ENCODE measurements around the gene STIMATE.

DNA sequence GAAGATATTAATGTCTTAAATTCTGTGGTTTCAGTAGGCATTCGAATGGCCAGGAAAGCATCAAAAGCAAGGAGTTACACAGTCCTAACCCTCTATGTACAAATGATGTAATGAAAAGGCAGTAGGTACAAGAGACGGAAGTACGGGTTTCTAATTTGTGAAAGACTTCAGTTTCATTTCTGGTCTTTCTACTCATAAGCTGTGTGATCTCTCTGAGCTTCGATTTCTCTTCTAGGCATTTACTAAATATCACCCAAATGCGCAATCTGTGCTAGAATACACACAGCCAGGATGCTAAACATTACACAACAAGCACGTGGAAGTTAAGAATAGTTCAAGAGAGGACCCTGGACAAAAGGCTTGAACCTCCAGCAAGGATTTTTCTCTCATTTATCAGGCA, 17.9 kb upstream of the STIMATE start:
- TF ChIP-seq, protein P1, sequence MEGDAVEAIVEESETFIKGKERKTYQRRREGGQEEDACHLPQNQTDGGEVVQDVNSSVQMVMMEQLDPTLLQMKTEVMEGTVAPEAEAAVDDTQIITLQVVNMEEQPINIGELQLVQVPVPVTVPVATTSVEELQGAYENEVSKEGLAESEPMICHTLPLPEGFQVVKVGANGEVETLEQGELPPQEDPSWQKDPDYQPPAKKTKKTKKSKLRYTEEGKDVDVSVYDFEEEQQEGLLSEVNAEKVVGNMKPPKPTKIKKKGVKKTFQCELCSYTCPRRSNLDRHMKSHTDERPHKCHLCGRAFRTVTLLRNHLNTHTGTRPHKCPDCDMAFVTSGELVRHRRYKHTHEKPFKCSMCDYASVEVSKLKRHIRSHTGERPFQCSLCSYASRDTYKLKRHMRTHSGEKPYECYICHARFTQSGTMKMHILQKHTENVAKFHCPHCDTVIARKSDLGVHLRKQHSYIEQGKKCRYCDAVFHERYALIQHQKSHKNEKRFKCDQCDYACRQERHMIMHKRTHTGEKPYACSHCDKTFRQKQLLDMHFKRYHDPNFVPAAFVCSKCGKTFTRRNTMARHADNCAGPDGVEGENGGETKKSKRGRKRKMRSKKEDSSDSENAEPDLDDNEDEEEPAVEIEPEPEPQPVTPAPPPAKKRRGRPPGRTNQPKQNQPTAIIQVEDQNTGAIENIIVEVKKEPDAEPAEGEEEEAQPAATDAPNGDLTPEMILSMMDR (IDR thresholded peaks at IDR 0.05) = no peak
- no peak for TF ChIP-seq POLR2AphosphoS5 (IDR thresholded peaks at IDR 0.05; ENCODE audit: low read depth, low read length)
- no peak for TF ChIP-seq NRF1 (IDR thresholded peaks at IDR 0.05; ENCODE audit: low read depth, low read length)
- no peak for TF ChIP-seq SIN3A (IDR thresholded peaks at IDR 0.05; ENCODE audit: borderline replicate concordance, low read depth, low read length)
- TF ChIP-seq, protein P2, sequence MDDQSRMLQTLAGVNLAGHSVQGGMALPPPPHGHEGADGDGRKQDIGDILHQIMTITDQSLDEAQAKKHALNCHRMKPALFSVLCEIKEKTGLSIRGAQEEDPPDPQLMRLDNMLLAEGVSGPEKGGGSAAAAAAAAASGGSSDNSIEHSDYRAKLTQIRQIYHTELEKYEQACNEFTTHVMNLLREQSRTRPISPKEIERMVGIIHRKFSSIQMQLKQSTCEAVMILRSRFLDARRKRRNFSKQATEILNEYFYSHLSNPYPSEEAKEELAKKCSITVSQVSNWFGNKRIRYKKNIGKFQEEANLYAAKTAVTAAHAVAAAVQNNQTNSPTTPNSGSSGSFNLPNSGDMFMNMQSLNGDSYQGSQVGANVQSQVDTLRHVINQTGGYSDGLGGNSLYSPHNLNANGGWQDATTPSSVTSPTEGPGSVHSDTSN (IDR thresholded peaks at IDR 0.05) = no peak
- TF ChIP-seq TAF1 (IDR thresholded peaks at IDR 0.05; ENCODE audit: borderline replicate concordance, low read depth, low read length) = no peak
- TF ChIP-seq EP300 (IDR thresholded peaks at IDR 0.05; ENCODE audit: borderline replicate concordance in 1 of 2, low read depth in 1 of 2, low read length in 1 of 2) = no peak
- TF ChIP-seq, protein P3, sequence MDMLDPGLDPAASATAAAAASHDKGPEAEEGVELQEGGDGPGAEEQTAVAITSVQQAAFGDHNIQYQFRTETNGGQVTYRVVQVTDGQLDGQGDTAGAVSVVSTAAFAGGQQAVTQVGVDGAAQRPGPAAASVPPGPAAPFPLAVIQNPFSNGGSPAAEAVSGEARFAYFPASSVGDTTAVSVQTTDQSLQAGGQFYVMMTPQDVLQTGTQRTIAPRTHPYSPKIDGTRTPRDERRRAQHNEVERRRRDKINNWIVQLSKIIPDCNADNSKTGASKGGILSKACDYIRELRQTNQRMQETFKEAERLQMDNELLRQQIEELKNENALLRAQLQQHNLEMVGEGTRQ (IDR thresholded peaks at IDR 0.05; ENCODE audit: borderline replicate concordance, low read depth, low read length) = no peak
- no peak for TF ChIP-seq YY1 (IDR thresholded peaks at IDR 0.05; ENCODE audit: low read depth)
- no peak for TF ChIP-seq GABPA (IDR thresholded peaks at IDR 0.05; ENCODE audit: low read depth)
- no peak for TF ChIP-seq MXI1 (IDR thresholded peaks at IDR 0.05; ENCODE audit: low read depth, low read length)
- no peak for TF ChIP-seq RAD21 (IDR thresholded peaks at IDR 0.05; ENCODE audit: low read length)
- TF ChIP-seq RFX5 (IDR thresholded peaks at IDR 0.05; ENCODE audit: low read length) = no peak
